K562 (cell line): ENCODE results near the gene ZNF778. TPM values are rescaled to one million over a fixed set of nuclear protein-coding genes. Genes with fewer than 3 reads are reported as not detected.
A peak's percentile ranks its signal among the peaks of the same experiment; 100 is the strongest.

ENCODE experiments used
- ARID3A ChIP-seq: IDR thresholded peaks from 2 replicates; pipeline ENCODE4 v1.6.1; 2012; ENCODE audit warnings: low read depth, low read length, improper control_type of control experiment, borderline replicate concordance
- CBX1 ChIP-seq: sonication (generic); IDR thresholded peaks from 2 replicates; pipeline ENCODE4 v1.6.1; 2016; ENCODE audit warnings: antibody characterized with exemption, low read depth, mild to moderate bottlenecking
- CCNT2 ChIP-seq: IDR thresholded peaks from 2 replicates; pipeline ENCODE4 v1.6.1; 2011; ENCODE audit warnings: borderline replicate concordance, low read depth, mild to moderate bottlenecking, moderate library complexity, mixed read lengths, low read length; ENCODE audit not compliant: insufficient read length; ENCODE audit errors: extremely low read depth
- CREM ChIP-seq: IDR thresholded peaks from 2 replicates; pipeline ENCODE4 v1.6.1; 2014; ENCODE audit warnings: antibody characterized with exemption, low read depth
- CTCFL ChIP-seq: IDR thresholded peaks from 2 replicates; pipeline ENCODE4 v1.6.1; 2011; ENCODE audit warnings: borderline replicate concordance, low read depth, mild to moderate bottlenecking, moderate library complexity, low read length; ENCODE audit not compliant: insufficient read depth, poor library complexity, severe bottlenecking
- ERF ChIP-seq: fragments of 450-650 bp; formaldehyde crosslinking; IDR thresholded peaks from 2 replicates; pipeline ENCODE4 v1.4.0; 2020; ENCODE audit warnings: mild to moderate bottlenecking, mixed read lengths
- LARP7 ChIP-seq: fragments of 450-650 bp; IDR thresholded peaks from 2 replicates; pipeline ENCODE4 v1.6.1; 2016
- MXD1 ChIP-seq: fragments of 250-450 bp; sonication (Bioruptor Pico); IDR thresholded peaks from 2 replicates; pipeline ENCODE4 v1.8.0; 2021; ENCODE audit warnings: borderline replicate concordance, mild to moderate bottlenecking, moderate library complexity; ENCODE audit not compliant: poor library complexity, severe bottlenecking
- SP2 ChIP-seq: IDR thresholded peaks from 2 replicates; pipeline ENCODE4 v1.6.1; 2011; ENCODE audit warnings: mild to moderate bottlenecking, low read depth, low read length, moderate library complexity; ENCODE audit not compliant: poor library complexity, severe bottlenecking; ENCODE audit errors: extremely low read depth
- YY1 ChIP-seq, 3 experiments: IDR thresholded peaks; 2 replicates each; pipeline ENCODE4 v1.6.1; 2011; ENCODE audit warnings: low read length in 2 of 3, mild to moderate bottlenecking in 2 of 3, moderate library complexity in 2 of 3, borderline replicate concordance in 1 of 3, control low read depth in 1 of 3, low read depth in 1 of 3; ENCODE audit not compliant: insufficient read depth in 3 of 3, insufficient replicate concordance in 2 of 3, control insufficient read depth in 1 of 3, insufficient read length in 1 of 3; ENCODE audit errors: extremely low read depth in 1 of 3
- ZBTB33 ChIP-seq: sonication (generic); formaldehyde crosslinking; IDR thresholded peaks from 2 replicates; pipeline ENCODE4 v1.8.1; 2023; ENCODE audit warnings: mild to moderate bottlenecking, missing genetic modification reagents
- ZFP36 ChIP-seq: fragments of 150-350 bp; IDR thresholded peaks from 2 replicates; pipeline ENCODE4 v1.6.1; 2018; ENCODE audit warnings: low read length, low read depth; ENCODE audit not compliant: partially characterized antibody
- ZNF212 ChIP-seq: fragments of 450-650 bp; formaldehyde crosslinking; IDR thresholded peaks from 2 replicates; pipeline ENCODE4 v1.4.0; 2020; ENCODE audit warnings: mild to moderate bottlenecking
- ZNF395 ChIP-seq: fragments of 200-800 bp; sonication (Bioruptor generic); IDR thresholded peaks from 2 replicates; pipeline ENCODE4 v1.6.1; 2017; ENCODE audit warnings: missing genetic modification characterization, missing compliant biosample characterization
- polyA plus RNA-seq, 8 experiments: library from polyadenylated mRNA; depleted of rRNA in 4 of 8; stranded (reverse) in 5 of 8; unstranded in 3 of 8; fragments of >200 nt; fragmentation: Nextera tagmentation in 2 of 8; fragmentation: Illumina TruSeq in 1 of 8; extraction: Ambion mirVana in 2 of 8; extraction: Trizol in 1 of 8; gene quantifications; 2 replicates each; pipeline versions ENCODE4 v1.2.1 to v1.2.3, GENCODE V29; 2011 to 2014; ENCODE audit warnings: inconsistent platforms in 1 of 8, missing spikeins in 1 of 8
- total RNA-seq, 7 experiments: library from RNA; depleted of rRNA in 6 of 7; stranded (reverse); fragments of >200 nt in 6 of 7; fragmentation: Illumina TruSeq in 2 of 7; extraction: Trizol in 2 of 7; gene quantifications; 2 replicates each; pipeline versions ENCODE4 v1.2.1 to v1.2.3, GENCODE V29; 2011 to 2021; ENCODE audit warnings: low replicate concordance in 1 of 7

Gene ZNF778
- total and polyA plus RNA-seq, 9 of the 15 experiments (the other 6 are each of a cell fraction or from before 2014, with no cell fraction given), result 0.70 to 60.6 (median 7.5) TPM

- TF ChIP-seq ZNF395 (peak; percentile 70), CREM (peak; percentile 62), CBX1 (no peak), LARP7 (no peak), ZNF212 (CRISPR knock-in tag) (no peak), ZBTB33 (CRISPR knock-in tag) (no peak), ARID3A (no peak), ERF (CRISPR knock-in tag) (no peak), SP2 (no peak), MXD1 (CRISPR knock-in tag) (no peak), CCNT2 (no peak), ZFP36 (no peak), CTCFL (peak; percentile 15), YY1 (IDR thresholded peaks at IDR 0.05; ENCODE audit: borderline replicate concordance in 1 of 3, control insufficient read depth in 1 of 3, extremely low read depth in 1 of 3, insufficient read depth in 3 of 3, insufficient read length in 1 of 3, insufficient replicate concordance in 2 of 3, low read depth in 1 of 3, low read length in 2 of 3) (no peak)
Observed at GRCh38 chr16:89216315-89217137, 977 bp upstream of the ZNF778 start (continued).
